Measurements from ENCODE around the gene FARP1. TPM values are rescaled to one million over a fixed set of nuclear protein-coding genes. Genes with fewer than 3 reads are reported as not detected.

FARP1 gene
- total RNA-seq, 1 experiment from 2014 or later, result 5.0 TPM

DNA sequence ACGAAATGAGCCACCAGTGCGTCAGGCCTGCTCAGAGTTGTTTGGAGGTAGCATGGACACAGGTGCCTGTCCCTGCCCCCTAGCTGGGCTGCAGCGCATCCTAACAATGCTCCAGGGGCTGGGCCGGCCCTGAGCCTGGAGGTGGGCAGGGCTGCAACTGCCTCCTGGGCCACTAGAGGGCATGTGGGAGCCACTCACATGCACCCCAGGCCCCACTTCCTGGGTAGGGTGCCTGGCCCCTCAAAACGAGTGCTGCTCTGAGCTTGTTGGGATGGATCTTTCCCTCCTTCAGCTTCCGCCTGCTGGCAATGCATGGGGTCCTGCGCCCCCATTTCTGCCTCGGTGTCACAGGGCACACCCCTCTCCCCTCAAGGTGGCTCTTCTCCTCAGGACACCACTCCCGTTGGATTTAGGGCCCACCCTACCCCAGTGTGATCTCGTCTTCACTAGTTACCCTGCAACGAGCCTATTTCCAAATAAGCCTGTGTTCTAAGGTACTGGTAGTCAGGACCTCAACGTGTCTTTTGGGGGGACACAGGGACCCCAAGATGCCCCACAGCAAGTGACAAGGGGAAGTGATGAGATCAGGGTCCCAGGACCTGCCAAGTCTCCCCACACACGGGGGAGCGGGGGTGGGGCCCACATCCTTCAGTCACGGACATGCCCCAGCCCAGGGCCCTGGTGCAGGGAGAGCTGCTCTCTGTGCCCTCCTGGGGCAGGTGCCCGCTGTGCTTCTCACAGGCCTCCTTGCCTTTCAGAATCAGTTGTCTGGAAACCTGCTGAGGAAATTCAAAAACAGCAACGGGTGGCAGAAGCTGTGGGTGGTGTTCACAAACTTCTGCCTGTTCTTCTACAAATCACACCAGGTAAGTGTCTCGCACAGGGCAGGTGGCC is 302.7 kb downstream of the FARP1 start:
- DNase-seq (ENCODE audit: low read depth), result peak; percentile 69

DNA sequence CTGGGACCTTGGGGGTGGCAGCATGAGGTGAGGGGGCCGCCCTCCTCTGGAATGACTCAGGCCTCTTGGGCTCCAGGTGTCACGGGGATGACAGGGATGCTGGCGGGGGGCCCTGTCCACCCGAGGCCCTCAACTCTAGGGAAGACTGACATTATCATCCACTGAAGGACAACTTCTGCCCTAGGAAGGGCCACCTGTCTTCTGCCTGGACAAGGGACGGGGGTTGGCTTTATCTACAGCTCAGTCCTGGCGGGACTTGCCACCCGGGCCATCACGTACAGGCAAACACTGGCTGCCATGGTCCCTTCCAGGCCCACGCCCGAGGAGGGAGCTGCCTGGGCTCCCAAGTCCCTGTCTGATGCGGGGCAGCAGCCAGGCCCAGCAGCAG is 303.3 kb downstream of the FARP1 start:
- DNase-seq (ENCODE audit: low read depth), result no peak

GRCh38 chr13:98447130-98447529 is 304.2 kb downstream of the FARP1 start:
- DNase-seq (ENCODE audit: low read depth), result no peak

- peak; percentile 30 for DNase-seq (ENCODE audit: low read depth)
Observed at GRCh38 chr13:98447881-98448641, 305.2 kb downstream of the FARP1 start.

DNA sequence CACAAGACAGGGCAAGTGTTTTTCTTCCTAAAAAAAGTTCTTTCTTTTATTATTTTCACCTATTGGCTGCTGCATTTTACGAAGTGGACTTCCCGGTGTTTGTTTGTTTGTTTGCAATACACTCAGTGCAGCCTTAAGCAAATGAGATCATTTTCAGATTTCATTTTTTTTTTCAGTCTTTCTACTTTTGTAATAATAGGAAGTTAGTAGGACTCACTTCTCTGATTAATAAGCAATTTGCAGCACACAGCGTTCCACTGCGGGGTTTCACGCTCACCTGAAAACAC is 305.7 kb downstream of the FARP1 start:
- no peak for DNase-seq (ENCODE audit: low read depth)

DNA sequence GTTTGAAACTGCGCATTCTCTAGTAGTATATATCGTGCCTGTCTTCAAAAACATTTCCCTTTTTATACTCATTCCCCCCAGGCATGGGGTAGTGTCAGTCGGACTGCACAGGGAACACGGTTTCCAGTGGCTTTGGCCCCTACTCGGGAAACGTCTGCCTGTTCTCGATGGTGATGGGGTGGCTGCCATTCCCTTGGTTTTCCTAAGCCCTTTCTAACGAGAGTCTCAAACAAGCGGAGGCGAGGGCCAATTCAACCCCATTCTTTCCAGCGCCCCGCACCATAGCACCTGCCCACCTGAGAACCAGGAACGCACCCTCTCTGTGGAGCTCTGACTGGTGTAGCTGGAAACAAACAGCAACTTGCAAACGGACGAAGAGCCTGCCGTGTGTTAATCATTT is 306.4 kb downstream of the FARP1 start:
- no peak for DNase-seq (ENCODE audit: low read depth)

GRCh38 chr13:98450026-98450425 is 307.1 kb downstream of the FARP1 start:
- DNase-seq (ENCODE audit: low read depth), result no peak

- DNase-seq (ENCODE audit: low read depth), result no peak
Observed at GRCh38 chr13:98450539-98451111, 307.7 kb downstream of the FARP1 start.

DNA sequence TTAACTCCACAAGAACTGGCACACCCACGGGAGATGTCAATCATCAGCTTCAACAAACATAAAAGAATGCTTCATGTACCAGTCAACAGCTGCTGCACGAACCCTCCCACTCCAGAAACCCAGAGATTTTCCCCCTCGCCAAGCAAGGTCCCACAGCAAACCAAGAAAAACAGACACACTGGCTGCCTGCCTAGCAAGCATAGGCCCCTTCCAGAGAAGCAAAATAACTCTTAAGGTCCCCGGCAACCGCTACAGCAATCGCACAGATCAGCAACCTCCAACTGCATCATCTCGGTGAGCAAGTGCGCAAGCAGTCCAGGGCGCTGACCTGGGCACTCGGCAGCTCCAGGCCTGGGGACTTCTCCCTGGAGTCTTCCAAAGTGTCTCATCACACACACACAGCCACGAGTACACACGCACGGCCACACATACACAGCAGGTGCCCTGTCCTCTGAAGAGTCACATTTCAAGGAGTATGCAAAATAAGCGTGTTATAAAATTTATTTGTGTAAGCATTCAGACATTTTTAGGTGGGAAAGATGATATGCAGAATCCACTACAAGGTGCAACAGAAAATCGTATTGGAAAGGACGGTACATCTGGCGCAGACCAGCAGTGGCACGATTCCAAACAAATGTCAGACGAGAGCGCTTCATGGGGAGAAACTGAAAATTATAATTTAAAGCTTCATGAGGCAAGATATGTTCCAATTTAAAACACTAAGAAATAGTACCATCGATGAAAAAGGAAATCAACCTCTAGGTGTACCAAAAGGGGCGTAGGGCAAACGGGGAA is 309.0 kb downstream of the FARP1 start:
- no peak for DNase-seq (ENCODE audit: low read depth)

DNA sequence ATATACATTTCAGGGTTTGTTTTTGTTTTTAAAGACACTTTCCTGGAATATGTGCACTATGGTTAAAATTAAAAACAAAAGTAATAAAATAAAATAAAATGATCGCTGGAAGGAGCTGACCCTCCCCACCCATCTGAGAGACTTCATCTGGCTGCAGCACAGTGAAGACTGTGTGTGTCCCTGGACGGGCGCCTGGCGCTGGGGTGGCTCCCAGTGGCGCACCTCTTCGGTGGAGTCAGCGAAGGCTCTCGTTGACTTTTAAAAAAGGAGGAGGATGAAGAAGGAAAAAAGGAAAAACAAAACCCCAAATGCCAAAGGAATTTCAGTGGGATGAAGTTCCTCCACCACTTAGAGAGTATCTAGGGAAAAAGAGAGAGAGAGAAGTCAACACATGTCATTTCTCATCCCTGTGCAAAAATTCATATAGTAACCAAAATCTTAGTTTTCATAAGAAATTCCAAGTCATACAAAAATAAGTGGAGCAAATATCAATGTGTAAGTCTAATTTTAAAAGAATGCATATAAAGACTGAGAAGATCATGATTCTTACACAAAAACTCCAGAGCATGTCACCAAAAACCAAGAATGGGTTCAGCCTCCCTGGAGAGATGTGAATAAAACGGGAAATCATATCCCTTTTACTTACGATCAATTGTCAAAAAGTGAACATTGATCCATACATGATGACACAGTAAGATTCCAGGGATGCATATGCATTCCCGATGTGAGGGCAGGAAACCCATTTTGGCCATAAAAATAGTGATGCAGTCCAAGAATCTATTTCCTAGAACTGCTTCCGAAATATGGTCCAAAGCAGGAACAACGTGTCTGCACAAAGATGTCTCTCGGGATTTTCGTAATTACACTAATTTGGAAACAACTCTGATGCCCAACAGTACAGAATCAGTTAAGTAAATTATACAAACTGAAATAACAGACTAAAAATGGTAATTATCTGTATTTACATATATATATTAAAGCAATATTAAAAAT is 310.3 kb downstream of the FARP1 start:
- DNase-seq (ENCODE audit: low read depth), result no peak

- no peak for DNase-seq (ENCODE audit: low read depth)
Observed at GRCh38 chr13:98454389-98454881, 311.5 kb downstream of the FARP1 start.

- no peak for DNase-seq (ENCODE audit: low read depth)
Observed at GRCh38 chr13:98456413-98456845, 313.5 kb downstream of the FARP1 start.

DNA sequence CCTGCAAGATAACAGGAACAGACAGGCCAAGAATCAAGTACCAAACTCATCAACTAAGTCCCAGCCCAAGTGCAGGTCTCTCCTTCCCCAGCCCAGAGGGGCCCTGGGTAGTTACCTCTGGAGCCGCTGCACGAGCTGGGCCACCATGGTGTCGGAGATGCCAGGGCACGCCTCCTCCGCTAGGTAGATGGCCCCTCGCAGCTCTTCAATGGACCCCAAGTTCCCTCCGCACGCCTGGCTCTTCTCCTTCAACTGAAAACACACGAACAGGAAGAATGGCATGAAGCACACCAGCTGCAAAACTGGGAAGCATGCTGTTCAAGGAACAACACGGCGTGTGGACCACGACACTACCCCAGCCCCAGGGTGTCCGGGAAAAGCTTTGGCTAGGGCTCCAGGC is 314.2 kb downstream of the FARP1 start:
- DNase-seq (ENCODE audit: low read depth), result no peak

GRCh38 chr13:98458431-98458830 is 315.5 kb downstream of the FARP1 start:
- DNase-seq (ENCODE audit: low read depth), result no peak

DNA sequence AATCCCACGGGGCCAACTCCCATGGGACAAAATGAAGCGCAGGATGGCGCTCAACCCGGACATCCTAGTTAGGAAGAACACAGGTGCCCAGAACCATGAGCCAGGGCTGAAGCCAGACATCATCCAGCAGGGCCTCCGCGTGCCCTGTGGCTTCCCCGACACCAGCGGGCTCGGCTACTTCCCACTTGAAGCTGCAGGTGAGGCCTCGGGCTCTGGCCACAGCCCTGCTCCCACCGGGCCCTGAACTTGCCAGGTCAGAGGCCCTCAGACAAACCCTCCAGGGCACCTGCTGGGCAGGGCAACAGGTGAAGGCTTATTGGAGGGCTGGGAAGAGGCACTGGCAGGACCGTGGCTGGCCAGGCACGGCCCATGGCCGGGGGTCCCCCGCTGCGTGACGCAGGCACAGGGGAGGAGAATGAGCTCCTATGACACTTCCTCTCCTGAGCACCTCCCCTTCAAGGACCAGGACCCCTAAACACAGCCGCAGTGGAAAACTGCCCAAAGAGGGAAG is 316.3 kb downstream of the FARP1 start:
- no peak for DNase-seq (ENCODE audit: low read depth)

- DNase-seq (ENCODE audit: low read depth), result no peak
Observed at GRCh38 chr13:98459721-98460370, 317.0 kb downstream of the FARP1 start.

DNA sequence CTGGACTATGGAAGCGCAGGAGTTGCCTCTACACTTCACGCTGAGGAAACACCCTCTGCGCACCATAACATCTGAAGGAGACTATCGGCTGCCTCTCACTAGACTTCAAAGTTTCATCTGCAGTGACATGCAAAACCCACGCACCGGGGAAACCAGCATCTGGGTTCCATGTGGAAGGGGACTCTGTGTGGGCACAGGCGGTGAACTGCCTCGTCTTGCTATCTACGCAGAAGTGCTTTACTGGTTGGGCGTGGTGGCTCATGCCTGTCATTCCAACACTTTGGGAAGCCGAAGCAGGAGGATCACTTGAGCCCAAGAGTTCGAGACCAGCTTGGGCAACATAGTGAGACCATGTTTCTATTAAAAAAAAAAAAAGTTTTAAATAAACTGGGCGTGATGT is 317.6 kb downstream of the FARP1 start:
- no peak for DNase-seq (ENCODE audit: low read depth)

DNA sequence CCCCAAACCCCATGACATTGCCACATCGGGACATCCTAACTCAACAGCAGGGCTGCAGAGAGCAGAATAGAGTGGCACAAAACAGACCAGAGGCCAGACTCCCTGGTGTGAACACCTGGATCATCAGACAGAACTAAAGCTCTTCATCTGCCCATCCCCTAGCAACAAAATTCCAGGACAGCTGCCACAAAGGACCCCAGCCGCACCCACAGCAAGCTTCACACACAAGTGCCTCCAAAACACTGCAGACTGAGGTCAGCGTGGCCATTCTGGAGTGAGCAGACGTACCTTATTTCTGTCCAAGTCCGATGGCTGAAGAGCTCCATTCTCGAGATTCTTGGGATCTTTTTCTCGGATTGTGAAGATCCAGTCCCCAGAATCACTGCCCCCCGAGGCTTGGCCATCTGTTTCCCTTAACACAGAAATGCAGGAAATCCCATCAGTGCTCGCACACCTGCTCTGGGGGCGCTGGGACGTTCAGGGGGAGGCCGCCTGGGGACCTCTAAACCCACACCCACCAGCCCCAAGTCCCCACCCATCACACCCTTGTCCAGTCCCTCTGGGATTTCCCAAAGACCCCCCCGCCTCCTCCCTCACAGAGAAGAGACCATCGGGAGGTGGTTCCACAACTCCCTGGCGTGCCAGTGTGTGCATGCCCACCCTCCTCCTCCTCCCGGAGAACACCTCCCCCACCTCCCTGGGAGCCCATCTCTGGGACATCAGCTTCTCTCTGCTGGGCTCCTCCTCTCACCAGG is 318.8 kb downstream of the FARP1 start:
- no peak for DNase-seq (ENCODE audit: low read depth)

DNA sequence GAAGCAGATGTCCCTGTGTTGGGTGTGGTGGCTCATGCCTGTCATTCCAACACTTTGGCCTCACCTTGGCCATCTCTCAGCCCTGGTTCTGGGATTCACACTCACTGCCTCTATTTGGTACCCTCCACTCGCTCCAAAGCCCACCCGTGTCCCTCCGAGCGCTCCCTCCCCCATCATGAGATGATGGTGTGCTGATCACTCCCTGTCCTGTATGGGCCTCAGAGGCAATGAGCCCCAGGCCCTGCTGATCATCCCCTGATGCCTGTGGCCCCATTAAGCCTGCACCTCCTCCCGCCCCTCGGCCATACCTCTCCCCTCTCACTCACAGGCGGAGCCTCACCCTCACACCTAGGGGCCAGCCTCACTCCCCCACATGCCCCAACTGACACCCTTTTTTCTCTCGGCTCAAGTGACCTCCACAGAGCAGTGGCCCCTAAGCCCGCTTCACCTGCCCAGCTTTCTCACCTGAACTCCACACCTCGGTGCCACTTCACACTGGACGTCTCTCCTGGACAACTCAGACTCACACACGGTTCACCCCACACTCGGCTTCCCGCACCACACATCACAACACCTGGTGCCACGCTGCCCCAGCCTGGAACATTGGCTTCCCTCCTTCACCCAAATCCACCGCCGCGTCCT is 319.5 kb downstream of the FARP1 start:
- no peak for DNase-seq (ENCODE audit: low read depth)
